Measurements from ENCODE around the gene KLHL17.

KLHL17 gene

DNA sequence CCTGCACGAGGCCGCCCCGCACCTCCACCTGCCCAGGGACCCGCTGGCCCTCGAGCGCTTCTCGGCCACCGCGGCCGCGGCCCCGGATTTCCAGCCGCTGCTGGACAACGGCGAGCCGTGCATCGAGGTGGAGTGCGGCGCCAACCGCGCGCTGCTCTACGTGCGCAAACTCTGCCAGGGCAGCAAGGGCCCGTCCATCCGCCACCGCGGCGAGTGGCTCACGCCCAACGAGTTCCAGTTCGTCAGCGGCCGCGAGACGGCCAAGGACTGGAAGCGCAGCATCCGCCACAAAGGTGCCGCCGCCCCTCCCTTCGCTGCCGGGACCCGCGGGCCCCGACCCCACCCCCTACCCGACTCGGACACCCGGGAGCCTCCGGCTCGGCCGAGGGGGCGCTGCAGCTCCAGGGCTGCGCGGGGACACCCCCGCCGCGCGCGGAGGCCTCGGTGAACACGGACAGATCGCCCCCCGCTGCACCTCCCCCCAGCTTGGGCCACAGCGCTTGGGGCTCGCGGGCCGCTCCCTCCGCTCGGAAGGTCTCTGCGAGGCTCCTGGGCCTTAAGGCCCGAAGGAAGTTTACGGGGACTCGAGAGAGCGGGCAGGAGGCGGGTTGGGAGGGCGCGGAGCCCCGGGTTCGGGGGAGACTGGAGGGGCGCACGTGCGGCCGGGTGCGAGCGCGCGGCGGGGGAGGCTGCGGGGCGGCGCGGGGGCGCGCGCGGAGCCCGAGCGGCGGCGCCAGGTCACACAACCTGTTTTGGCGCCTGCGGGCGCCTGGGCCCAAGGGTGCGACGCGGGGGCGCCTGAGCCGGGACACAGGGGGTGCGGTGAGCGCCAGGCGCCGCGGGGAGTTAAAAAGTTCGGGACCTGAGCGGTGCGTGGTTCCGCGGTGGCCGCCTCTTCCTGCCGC is 35.5 kb upstream of the KLHL17 start:
- Histone ChIP-seq H3K36me3 (ENCODE audit: control insufficient read depth, low read depth, low read length) (no peaks in the 10 kb centered on the region), H3K9me3 (ENCODE audit: control insufficient read depth, low read depth, low read length) (no peaks in the 10 kb centered on the region), H3K4me3 (ENCODE audit: low read length) (peak overlapping the region; percentile 35), H3K27ac (ENCODE audit: low read length) (no peak overlapping the region), H3K9ac (ENCODE audit: low read length) (no peak overlapping the region), H3K27me3 (ENCODE audit: control insufficient read depth, insufficient read depth, low read length) (peaks cover 100% of the 10 kb centered on the region), H3K4me1 (ENCODE audit: control insufficient read depth, low read depth, low read length) (peaks cover 5% of the 10 kb centered on the region)

DNA sequence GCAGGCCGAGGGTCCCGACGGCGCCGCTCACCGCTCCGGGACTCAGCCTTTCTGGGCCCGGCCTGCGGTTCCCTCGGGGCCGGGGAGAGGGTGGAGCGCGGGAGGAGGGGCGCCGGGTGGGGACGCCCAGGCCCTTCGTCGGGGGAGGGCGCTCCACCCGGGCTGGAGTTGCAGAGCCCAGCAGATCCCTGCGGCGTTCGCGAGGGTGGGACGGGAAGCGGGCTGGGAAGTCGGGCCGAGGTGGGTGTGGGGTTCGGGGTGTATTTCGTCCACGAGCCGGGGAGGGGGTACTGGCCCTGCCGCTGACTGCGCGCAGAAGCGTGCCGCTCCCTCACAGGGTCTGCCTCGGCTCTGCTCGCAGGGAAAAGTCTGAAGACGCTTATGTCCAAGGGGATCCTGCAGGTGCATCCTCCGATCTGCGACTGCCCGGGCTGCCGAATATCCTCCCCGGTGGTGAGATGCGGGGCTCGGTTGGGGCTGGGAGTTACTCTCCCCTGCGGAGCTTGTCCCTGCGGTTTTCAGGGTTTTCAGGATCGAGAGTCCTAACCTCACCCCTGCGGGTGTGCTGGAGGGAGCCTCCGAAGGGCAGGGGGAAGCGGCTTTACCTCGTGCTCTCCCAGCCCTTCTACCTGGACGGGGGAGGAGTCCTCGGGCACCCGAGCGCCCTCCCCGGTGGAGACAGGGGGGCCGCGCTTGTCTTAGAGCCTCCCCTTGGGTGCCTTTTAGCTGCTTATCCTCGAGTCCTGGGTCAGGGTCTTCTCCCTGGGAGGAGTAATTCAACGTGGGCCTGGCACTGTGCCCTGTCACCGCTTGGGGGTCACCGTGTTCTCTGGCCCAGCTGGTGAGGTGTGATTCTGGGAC is 34.6 kb upstream of the KLHL17 start:
- H3K9ac ChIP-seq (ENCODE audit: low read length) = no peak overlapping the region
- H3K27me3 ChIP-seq (ENCODE audit: control insufficient read depth, insufficient read depth, low read length) = peaks cover 100% of the 10 kb centered on the region

DNA sequence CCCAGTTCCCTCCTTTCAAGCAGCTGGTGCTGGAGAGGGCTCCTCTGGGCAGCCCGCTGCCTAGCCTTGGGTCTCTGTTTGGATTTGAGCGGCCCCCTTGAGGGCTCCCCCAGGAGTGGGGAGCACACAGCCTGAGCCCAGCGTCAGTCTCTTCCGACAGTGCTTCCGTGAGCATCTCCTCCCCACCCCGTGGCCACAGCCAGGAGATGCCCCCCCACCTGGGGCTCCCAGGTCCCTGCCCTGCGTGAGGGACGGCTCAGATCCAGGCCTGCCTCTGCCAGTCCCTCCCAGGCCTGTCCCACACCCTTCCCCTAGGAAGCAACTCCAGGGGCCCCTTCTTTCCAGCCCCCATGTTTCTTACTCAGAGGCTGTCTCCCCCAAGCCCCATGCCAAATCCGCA is 33.1 kb upstream of the KLHL17 start:
- H3K4me1 ChIP-seq (ENCODE audit: control insufficient read depth, low read depth, low read length) = no peaks in the 10 kb centered on the region
- no peaks in the 10 kb centered on the region for H3K36me3 ChIP-seq (ENCODE audit: control insufficient read depth, low read depth, low read length)
- no peak overlapping the region for H3K4me3 ChIP-seq (ENCODE audit: low read length)
- peaks cover 100% of the 10 kb centered on the region for H3K27me3 ChIP-seq (ENCODE audit: control insufficient read depth, insufficient read depth, low read length)
- no peak overlapping the region for H3K9ac ChIP-seq (ENCODE audit: low read length)
- no peak overlapping the region for H3K27ac ChIP-seq (ENCODE audit: low read length)
- H3K9me3 ChIP-seq (ENCODE audit: control insufficient read depth, low read depth, low read length) = no peaks in the 10 kb centered on the region

More for the DNA sequence above, 34.6 kb upstream of the KLHL17 start:
- no peaks in the 10 kb centered on the region for H3K9me3 ChIP-seq (ENCODE audit: control insufficient read depth, low read depth, low read length)
- peaks cover 1% of the 10 kb centered on the region for H3K4me1 ChIP-seq (ENCODE audit: control insufficient read depth, low read depth, low read length)
- H3K4me3 ChIP-seq (ENCODE audit: low read length) = peak overlapping the region; percentile 13
- H3K36me3 ChIP-seq (ENCODE audit: control insufficient read depth, low read depth, low read length) = no peaks in the 10 kb centered on the region
- H3K27ac ChIP-seq (ENCODE audit: low read length) = no peak overlapping the region

DNA sequence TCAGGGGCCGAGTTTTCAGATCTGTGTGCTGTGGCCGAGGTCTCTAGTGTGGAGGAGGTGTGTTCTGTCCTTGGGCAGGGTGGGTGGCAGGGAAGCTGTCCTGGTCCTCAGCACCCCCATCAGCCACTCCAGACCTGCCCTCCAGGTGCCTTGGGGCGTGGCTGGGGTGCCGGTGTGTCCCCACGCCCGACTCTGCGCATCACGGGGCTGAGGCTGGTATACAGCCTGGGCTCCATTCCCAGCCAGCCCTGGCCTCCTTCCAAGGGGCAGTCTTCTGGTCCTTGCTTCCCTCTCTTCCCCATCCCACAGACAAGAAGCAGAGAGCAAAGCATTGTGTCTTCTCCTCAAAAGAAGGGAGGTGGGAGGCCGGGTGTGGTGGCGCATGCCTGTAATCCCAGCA is 32.6 kb upstream of the KLHL17 start:
- no peak overlapping the region for H3K4me3 ChIP-seq (ENCODE audit: low read length)
- no peaks in the 10 kb centered on the region for H3K9me3 ChIP-seq (ENCODE audit: control insufficient read depth, low read depth, low read length)
- no peak overlapping the region for H3K27ac ChIP-seq (ENCODE audit: low read length)
- peaks cover 100% of the 10 kb centered on the region for H3K27me3 ChIP-seq (ENCODE audit: control insufficient read depth, insufficient read depth, low read length)
- H3K36me3 ChIP-seq (ENCODE audit: control insufficient read depth, low read depth, low read length) = no peaks in the 10 kb centered on the region
- no peaks in the 10 kb centered on the region for H3K4me1 ChIP-seq (ENCODE audit: control insufficient read depth, low read depth, low read length)
- H3K9ac ChIP-seq (ENCODE audit: low read length) = no peak overlapping the region

DNA sequence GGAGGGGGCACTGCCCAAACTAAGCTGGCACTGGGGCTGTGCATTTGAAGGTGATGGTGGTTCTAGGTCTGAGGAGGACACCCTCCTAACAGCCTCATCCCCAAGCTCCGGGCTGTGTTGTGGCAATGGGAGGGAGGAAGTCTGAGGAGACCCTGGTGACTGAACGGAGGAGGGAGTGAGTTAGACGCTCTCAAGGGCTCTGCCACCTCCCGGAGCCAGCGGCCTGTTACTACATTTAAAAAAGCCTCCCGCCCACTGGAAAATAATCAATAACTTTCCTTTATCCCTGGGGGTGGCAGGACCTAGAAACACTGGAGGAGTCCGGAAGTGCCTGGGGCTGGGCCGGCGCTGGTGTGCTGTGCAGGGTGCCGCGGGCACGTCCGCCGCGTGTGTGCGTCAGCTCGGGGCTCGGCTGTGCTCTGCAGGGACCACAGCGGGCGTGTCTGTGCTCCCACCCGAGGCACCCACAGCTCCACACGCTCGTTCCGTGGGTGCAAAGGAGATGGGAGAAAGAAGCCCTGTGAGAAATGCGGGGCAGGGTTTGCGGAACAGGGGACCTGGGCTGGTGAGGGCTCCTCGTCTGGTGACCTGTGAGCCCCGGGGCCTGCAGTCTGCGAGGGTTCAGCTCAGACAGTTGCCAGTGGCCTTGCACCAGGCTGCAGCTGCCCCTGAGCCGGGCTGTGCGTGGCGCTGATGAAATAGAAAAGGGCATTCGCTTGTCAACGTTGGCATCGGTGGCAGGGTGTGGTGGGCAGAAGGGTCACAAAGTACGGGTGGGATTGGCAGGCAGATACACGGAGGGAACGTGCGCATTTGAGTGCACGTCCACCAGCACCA is 31.3 kb upstream of the KLHL17 start:
- H3K27me3 ChIP-seq (ENCODE audit: control insufficient read depth, insufficient read depth, low read length) = peaks cover 99% of the 10 kb centered on the region

DNA sequence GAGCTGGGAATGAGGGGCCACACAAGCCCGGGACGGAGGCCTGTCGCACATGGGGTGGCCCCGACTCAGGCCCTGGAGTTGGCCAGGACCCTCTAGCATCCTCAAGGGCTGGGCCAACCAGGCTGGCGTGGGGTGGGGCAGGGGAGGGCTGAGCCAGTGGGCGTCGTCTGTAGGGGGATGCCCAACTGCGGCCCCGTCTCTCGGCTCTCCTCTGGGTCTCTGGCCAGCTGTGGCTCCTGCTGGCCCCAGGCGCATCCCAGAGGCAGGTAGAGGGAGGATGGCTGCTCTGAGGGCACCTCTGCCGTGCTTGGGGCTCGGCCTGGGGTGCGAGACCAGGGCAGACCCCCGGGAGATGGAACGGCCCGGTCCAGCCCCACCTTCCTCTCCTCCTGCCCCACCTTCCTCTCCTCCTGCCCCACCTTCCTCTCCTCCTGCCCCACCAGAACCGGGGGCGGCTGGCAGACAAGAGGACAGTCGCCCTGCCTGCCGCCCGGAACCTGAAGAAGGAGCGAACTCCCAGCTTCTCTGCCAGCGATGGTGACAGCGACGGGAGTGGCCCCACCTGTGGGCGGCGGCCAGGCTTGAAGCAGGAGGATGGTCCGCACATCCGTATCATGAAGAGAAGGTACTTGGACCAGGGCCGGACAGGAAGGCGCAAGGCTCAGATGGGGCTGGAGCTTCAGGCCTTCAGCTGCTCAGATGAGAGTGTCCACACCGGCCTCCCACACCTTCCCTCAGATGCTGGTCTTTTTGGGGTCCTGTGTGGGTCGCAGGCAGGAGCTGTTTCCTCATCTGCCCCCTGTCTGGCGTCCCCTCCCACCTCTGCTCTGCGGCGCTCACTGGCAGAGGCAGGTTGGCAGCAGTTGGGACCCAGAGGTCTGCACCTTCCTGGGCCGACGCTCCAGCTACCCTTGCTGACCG is 30.4 kb upstream of the KLHL17 start:
- H3K9ac ChIP-seq (ENCODE audit: low read length) = no peak overlapping the region
- no peak overlapping the region for H3K4me3 ChIP-seq (ENCODE audit: low read length)
- H3K9me3 ChIP-seq (ENCODE audit: control insufficient read depth, low read depth, low read length) = no peaks in the 10 kb centered on the region
- H3K4me1 ChIP-seq (ENCODE audit: control insufficient read depth, low read depth, low read length) = no peaks in the 10 kb centered on the region
- no peak overlapping the region for H3K27ac ChIP-seq (ENCODE audit: low read length)
- H3K27me3 ChIP-seq (ENCODE audit: control insufficient read depth, insufficient read depth, low read length) = peaks cover 93% of the 10 kb centered on the region
- H3K36me3 ChIP-seq (ENCODE audit: control insufficient read depth, low read depth, low read length) = no peaks in the 10 kb centered on the region

More for the DNA sequence above, 31.3 kb upstream of the KLHL17 start:
- Histone ChIP-seq H3K4me3 (ENCODE audit: low read length) (no peak overlapping the region), H3K4me1 (ENCODE audit: control insufficient read depth, low read depth, low read length) (no peaks in the 10 kb centered on the region), H3K9me3 (ENCODE audit: control insufficient read depth, low read depth, low read length) (no peaks in the 10 kb centered on the region), H3K9ac (ENCODE audit: low read length) (no peak overlapping the region), H3K36me3 (ENCODE audit: control insufficient read depth, low read depth, low read length) (no peaks in the 10 kb centered on the region), H3K27ac (ENCODE audit: low read length) (no peak overlapping the region)

DNA sequence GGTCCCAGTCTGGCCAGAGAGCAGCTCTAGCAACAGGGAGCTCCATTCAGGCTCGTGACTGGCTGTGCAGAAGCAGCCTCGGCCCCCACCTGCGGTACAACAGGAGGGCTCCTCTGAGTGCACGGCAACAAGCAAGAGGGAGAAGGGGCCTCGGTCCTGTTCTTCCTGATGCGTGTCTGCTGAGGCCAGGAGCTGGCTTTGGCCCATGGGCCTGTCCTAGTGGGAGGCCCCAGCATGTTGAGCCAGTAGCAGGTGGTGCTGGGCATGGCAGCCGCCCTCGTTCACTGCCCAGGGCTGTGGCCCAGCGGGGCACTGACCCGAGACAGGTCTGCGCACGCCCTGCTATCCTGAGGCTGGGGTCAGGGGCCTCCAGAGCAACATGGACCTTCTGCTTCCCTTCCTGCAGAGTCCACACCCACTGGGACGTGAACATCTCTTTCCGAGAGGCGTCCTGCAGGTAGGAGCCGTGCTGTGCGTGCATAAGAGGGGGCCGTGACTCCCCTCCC is 29.7 kb upstream of the KLHL17 start:
- Histone ChIP-seq H3K27ac (ENCODE audit: low read length) (no peak overlapping the region), H3K9ac (ENCODE audit: low read length) (no peak overlapping the region)

DNA sequence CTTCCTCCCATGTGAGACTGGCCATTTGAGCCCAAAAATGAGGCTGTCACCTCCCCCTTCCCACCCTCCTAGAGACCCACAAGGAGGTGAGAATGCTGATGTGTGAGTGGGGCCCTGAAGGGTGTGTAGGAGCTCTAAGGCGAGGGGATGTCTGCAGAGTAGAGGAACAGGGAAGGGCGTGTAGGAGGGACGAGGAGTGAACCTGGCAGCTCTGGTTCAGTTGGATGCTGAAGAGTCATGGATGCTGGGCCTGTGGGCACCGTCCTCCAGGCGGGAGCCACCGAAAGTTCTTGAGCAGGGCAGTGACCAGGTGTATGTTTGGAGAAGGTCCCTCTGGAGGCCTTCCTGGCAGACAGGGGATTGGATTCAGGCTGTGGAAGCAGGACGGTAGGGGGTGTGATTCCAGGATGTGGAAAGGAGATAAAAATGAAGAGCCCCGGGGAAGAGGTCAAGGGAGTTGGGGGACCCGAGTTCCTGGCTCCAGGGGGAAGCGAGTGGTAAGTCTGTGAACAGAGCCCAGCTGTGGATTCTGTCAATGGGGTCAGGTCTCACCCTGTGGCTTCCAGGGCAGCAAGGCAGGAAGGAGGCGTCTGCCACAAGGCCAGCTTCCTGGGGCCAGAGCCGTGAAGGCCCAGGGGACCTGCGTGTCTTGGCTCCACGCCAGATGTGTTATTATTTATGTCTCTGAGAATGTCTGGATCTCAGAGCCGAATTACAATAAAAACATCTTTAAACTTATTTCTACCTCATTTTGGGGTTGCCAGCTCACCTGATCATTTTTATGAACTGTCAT is 28.8 kb upstream of the KLHL17 start:
- Histone ChIP-seq H3K9me3 (ENCODE audit: control insufficient read depth, low read depth, low read length) (no peaks in the 10 kb centered on the region), H3K27me3 (ENCODE audit: control insufficient read depth, insufficient read depth, low read length) (peaks cover 93% of the 10 kb centered on the region), H3K4me1 (ENCODE audit: control insufficient read depth, low read depth, low read length) (no peaks in the 10 kb centered on the region), H3K4me3 (ENCODE audit: low read length) (no peak overlapping the region), H3K9ac (ENCODE audit: low read length) (no peak overlapping the region), H3K27ac (ENCODE audit: low read length) (no peak overlapping the region), H3K36me3 (ENCODE audit: control insufficient read depth, low read depth, low read length) (no peaks in the 10 kb centered on the region)

More for the DNA sequence above, 29.7 kb upstream of the KLHL17 start:
- H3K4me1 ChIP-seq (ENCODE audit: control insufficient read depth, low read depth, low read length) = no peaks in the 10 kb centered on the region
- no peak overlapping the region for H3K4me3 ChIP-seq (ENCODE audit: low read length)
- H3K36me3 ChIP-seq (ENCODE audit: control insufficient read depth, low read depth, low read length) = no peaks in the 10 kb centered on the region
- no peaks in the 10 kb centered on the region for H3K9me3 ChIP-seq (ENCODE audit: control insufficient read depth, low read depth, low read length)
- H3K27me3 ChIP-seq (ENCODE audit: control insufficient read depth, insufficient read depth, low read length) = peaks cover 93% of the 10 kb centered on the region

DNA sequence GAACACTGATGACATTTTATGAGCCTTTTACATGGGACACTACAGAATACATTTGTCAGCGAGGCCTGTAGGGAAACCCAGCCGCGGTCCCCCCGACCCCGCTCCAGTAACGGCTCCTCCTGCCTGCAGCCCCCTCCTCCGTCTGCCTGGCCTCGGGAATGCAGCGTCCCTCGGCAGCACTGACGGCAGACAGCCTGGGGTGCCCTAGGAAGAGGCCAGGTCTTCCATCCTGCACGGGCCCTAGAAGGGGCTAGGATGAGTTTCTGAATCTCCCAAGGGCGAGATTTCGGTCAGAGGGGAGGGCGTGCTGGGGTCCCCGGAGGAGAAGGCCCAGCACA is 28.2 kb upstream of the KLHL17 start:
- Histone ChIP-seq H3K4me3 (ENCODE audit: low read length) (no peak overlapping the region), H3K4me1 (ENCODE audit: control insufficient read depth, low read depth, low read length) (no peaks in the 10 kb centered on the region), H3K27me3 (ENCODE audit: control insufficient read depth, insufficient read depth, low read length) (peaks cover 93% of the 10 kb centered on the region), H3K36me3 (ENCODE audit: control insufficient read depth, low read depth, low read length) (no peaks in the 10 kb centered on the region), H3K9me3 (ENCODE audit: control insufficient read depth, low read depth, low read length) (no peaks in the 10 kb centered on the region), H3K27ac (ENCODE audit: low read length) (no peak overlapping the region), H3K9ac (ENCODE audit: low read length) (no peak overlapping the region)
